Uterus (tissue), 2 donors: Measurements from ENCODE around the gene TMEM242.

Experiments
- POLR2A ChIP-seq, 2 donors: fragments of 450-650 bp; IDR thresholded peaks; one replicate each; pipeline ENCODE4 v1.6.1; 2016; ENCODE audit warnings: antibody characterized with exemption in 2 of 2, mild to moderate bottlenecking in 1 of 2, moderate library complexity in 1 of 2
- TF ChIP-seq, protein P1 (sequence below), 4 experiments: fragments of 200-600 bp in 2 of 4; fragments of 450-650 bp in 2 of 4; sonication (generic) in 2 of 4; IDR thresholded peaks; one replicate each; pipeline ENCODE4 v1.5.1; 2016 to 2019; ENCODE audit warnings: antibody characterized with exemption in 4 of 4, mild to moderate bottlenecking in 2 of 4, moderate library complexity in 1 of 4

DNA sequence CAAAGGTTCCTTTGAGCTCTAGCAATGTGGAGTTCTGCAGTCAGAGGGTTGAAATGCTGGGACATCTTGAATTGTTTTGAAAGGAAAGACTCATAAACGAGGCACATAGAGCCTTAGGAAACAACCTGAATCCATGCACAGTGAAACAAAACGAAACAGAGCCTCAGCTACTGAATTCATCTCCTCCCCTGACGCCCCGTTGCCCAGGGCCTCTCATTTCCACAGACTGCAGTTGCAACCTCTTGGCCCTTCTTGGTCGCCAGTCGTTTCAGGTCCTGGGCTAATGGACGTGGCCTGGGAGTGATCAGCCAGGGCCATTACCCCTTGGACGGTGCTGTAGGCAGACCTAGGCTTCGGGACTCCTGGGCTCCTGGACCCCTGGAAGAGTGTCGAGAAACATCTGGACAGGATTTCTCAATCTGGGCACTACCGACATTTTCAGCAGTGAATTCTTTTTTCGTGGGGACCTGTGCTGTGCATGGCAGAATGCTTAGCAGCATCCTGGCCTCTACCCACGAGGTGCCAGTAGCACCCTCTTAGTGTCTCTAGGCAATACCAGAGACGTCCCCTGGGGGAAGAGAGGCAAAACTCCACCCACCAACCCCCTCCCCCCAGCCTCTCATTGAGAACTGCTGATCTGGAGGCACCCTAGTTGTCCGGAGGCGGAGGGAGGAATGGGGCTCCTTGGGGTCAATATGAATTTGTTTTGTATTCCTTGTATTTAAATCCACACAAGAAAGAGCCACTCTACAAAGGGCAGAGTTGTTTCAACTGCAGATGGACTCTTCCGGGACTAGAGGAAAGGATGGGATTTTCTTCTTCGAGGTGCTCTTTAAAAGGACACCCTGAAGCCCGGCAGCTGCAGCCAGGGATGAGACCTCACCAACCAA lies 50.2 kb downstream of the TMEM242 start:
- TF ChIP-seq, protein P1, sequence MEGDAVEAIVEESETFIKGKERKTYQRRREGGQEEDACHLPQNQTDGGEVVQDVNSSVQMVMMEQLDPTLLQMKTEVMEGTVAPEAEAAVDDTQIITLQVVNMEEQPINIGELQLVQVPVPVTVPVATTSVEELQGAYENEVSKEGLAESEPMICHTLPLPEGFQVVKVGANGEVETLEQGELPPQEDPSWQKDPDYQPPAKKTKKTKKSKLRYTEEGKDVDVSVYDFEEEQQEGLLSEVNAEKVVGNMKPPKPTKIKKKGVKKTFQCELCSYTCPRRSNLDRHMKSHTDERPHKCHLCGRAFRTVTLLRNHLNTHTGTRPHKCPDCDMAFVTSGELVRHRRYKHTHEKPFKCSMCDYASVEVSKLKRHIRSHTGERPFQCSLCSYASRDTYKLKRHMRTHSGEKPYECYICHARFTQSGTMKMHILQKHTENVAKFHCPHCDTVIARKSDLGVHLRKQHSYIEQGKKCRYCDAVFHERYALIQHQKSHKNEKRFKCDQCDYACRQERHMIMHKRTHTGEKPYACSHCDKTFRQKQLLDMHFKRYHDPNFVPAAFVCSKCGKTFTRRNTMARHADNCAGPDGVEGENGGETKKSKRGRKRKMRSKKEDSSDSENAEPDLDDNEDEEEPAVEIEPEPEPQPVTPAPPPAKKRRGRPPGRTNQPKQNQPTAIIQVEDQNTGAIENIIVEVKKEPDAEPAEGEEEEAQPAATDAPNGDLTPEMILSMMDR (IDR thresholded peaks at IDR 0.05) = no peak
- TF ChIP-seq POLR2A (IDR thresholded peaks at IDR 0.05) = no peak
